Endothelial cell of umbilical vein (primary cell): Measurements from ENCODE around the gene TOMM40.

Experiments used
- CTCF ChIP-seq, 2 donors: IDR thresholded peaks; 1 replicate in 1 of 2; 2 replicates in 1 of 2; pipeline ENCODE4 v1.5.1; 2011; ENCODE audit warnings: low read length in 2 of 2, mild to moderate bottlenecking in 2 of 2, moderate library complexity in 2 of 2, control low read depth in 1 of 2, inconsistent platforms in 1 of 2, low read depth in 1 of 2; ENCODE audit not compliant: insufficient read depth in 1 of 2; ENCODE audit errors: extremely low read depth in 1 of 2
- EZH2 ChIP-seq: IDR thresholded peaks from 2 replicates; pipeline ENCODE4 v1.6.1; 2012; ENCODE audit warnings: borderline replicate concordance, low read depth, mild to moderate bottlenecking, moderate library complexity, low read length, inconsistent platforms; ENCODE audit not compliant: severe bottlenecking
- MYC ChIP-seq: IDR thresholded peaks from one replicate; pipeline ENCODE4 v1.6.1; 2011; ENCODE audit warnings: mild to moderate bottlenecking, low read depth, low read length
- POLR2A ChIP-seq: IDR thresholded peaks from 2 replicates; pipeline ENCODE4 v1.6.1; 2012; ENCODE audit warnings: low read depth, mild to moderate bottlenecking, control low read depth, low read length
- POLR2AphosphoS5 ChIP-seq: IDR thresholded peaks from 2 replicates; pipeline ENCODE4 v1.6.1; 2012; ENCODE audit warnings: low read depth, mild to moderate bottlenecking, control low read depth, low read length, moderate library complexity; ENCODE audit not compliant: insufficient read depth

- TF ChIP-seq EZH2 (no peak), MYC (no peak), POLR2AphosphoS5 (no peak), POLR2A (no peak), CTCF (IDR thresholded peaks at IDR 0.05; ENCODE audit: extremely low read depth in 1 of 2, insufficient read depth in 1 of 2, low read depth in 1 of 2, low read length in 2 of 2) (no peak)
These were observed 14.5 kb downstream of the TOMM40 start, which contains the start of gene APOE for GRCh38 chr19:44905437-44906160.
